Small intestine (tissue), 7 donors: ENCODE results near the gene TRAIP. TPM values are rescaled to one million over a fixed set of nuclear protein-coding genes. Genes with fewer than 3 reads are reported as not detected.

Source experiments
- DNase-seq, 2 donors: peaks; one replicate each; pipeline versions ENCODE4 v3.0.0 to v3.0.0-alpha.2; 2013
- FAIRE-seq: peaks from 2 replicates; lab custom pipeline; 2012; peaks lifted over from hg19 to GRCh38; lab: Jason Lieb, UNC
- H3K27ac ChIP-seq, 3 donors: one replicate each; pipeline ENCODE4 v1.5.1; 2013; ENCODE audit warnings: low read length in 2 of 3, mild to moderate bottlenecking in 2 of 3, control low read depth in 1 of 3, inconsistent platforms in 1 of 3, low read depth in 1 of 3, moderate library complexity in 1 of 3
- H3K27me3 ChIP-seq, 3 donors: one replicate each; pipeline ENCODE4 v1.6.1; 2013; ENCODE audit warnings: low read length in 3 of 3, inconsistent platforms in 1 of 3; ENCODE audit not compliant: control insufficient read depth in 3 of 3, insufficient read depth in 3 of 3
- H3K36me3 ChIP-seq, 3 donors: one replicate each; pipeline ENCODE4 v1.6.1; 2013; ENCODE audit warnings: low read length in 3 of 3, inconsistent platforms in 1 of 3, low read depth in 1 of 3, mild to moderate bottlenecking in 1 of 3, moderate library complexity in 1 of 3; ENCODE audit not compliant: control insufficient read depth in 3 of 3, insufficient read depth in 2 of 3
- H3K4me1 ChIP-seq, 3 donors: one replicate each; pipeline ENCODE4 v1.6.1; 2013; ENCODE audit warnings: low read length in 2 of 3, inconsistent platforms in 1 of 3, low read depth in 1 of 3, mild to moderate bottlenecking in 1 of 3, moderate library complexity in 1 of 3; ENCODE audit not compliant: control insufficient read depth in 3 of 3, insufficient read depth in 2 of 3
- H3K4me3 ChIP-seq, 3 donors: one replicate each; pipeline ENCODE4 v1.5.1; 2013; ENCODE audit warnings: low read length in 3 of 3, control low read depth in 1 of 3, inconsistent platforms in 1 of 3, low read depth in 1 of 3, mild to moderate bottlenecking in 1 of 3, moderate library complexity in 1 of 3
- H3K9me3 ChIP-seq, 2 donors: one replicate each; pipeline ENCODE4 v1.6.1; 2013; ENCODE audit warnings: low read depth in 1 of 2, low read length in 1 of 2; ENCODE audit not compliant: control insufficient read depth in 2 of 2, insufficient read depth in 1 of 2
- WGBS, 3 donors: extraction: QIAGEN DNeasy Blood & Tissue Kit; methylation state at CpG; one replicate each; pipeline ENCODE4 v1.1.7; 2013; 5-methylcytosine and 5-hydroxymethylcytosine counted together
- polyA plus RNA-seq, 4 donors: library from polyadenylated mRNA; stranded (reverse) in 3 of 4; unstranded in 1 of 4; fragments of 200-250 nt in 3 of 4; fragments of 120-200 nt in 1 of 4; gene quantifications; one replicate each; pipeline versions ENCODE4 v1.2.1 to v1.2.3, GENCODE V29; 2013
- donor health status: healthy with polysubstance abuse.
- donor health status: control.
- donor health status: control.
- donor health status: Bipolar disorder and iron deficiency.
- donor health status: healthy.

Gene TRAIP
- polyA plus RNA-seq, 4 donors = 1.4 to 8.1 (median 5.5) TPM

DNA sequence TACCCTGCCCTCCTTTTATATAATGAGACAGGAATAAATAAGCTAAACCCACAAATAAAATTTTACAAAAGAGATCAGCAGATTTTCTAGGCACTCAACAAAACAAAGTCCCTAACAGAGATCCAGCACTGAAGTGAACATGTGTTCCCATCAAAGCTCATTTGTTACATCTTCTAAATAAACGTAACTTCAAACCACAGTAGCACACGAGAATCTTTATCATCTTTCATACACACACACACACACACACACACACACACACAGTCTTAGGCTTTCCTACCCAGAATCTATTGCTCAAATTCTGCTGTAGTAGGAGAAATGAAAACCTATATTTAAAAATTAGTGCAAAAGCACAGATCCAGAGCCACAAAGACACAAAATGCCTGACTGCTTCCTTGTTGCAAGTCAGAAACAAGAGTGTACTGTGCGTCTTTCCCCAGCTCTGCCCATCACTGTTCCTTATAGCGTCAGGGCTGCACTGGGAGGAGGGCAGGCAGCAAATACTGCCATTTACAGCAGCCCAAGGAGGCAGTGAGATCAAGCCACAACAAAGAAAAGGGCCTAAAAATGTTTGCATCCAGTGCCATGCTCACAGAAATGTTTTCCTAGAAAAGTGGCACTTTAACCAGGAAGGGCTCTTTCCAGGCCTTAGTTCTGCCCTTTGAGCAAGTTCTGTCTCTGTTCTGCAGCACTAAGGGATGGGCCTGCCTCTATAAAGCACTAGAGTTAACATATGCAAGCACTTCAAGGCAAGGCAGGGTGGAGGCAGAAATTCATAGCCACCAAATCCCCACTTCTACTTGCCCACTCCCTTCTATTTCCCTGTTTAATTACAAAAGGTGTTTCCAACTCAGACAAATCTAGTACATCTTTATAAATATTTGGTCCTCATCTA is 76.0 kb downstream of the TRAIP start:
- H3K4me3 ChIP-seq = no peak overlapping the region
- peaks cover 0 to 65% (median 2%) of the 10 kb centered on the region in 3 donors for H3K36me3 ChIP-seq
- peaks cover 0 to 7% (median 6%) of the 10 kb centered on the region in 3 donors for H3K4me1 ChIP-seq
- no peak overlapping the region for H3K27ac ChIP-seq
- H3K27me3 ChIP-seq = no peaks in the 10 kb centered on the region
- H3K9me3 ChIP-seq = no peaks in the 10 kb centered on the region
- no peak for FAIRE-seq
- 53 to 60% (median 56%) methylated on average over 4 of the region's 4 CpGs for WGBS, 3 donors
- DNase-seq = no peak

DNA sequence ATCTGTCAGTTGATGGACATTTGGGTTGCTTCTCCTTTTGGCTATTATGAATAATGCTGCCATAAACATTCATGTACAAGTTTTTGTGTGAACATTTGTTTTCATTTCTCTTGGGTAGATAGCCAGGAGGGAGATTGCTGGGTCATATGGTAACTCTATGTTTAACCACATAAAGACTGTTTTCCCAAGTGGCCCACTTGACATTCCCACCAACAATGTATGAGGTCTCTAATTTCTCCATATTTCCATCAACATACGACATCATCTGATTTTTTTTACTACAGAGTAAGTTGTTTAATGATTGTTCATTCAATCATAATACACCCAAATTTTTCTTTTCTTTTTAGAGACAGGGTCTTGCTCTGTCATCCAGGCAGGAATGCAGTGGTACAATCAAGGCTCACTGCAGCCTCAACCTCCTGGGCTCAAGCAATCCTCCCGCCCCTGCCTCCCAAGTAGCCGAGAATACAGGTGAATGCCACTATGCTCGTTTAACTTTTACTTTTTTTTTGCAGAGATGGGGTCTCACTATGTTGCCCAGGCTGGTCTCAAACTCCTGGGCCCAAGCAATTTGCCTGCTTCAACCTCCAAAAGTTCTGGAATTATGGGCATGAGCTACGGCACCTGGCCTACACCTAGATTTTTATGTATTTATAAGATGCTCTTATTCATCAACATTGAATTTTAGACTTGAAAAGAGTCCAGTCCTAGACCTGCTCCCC is 76.8 kb downstream of the TRAIP start:
- DNase-seq = no peak
- Histone ChIP-seq H3K4me3 (no peak overlapping the region), H3K27ac (no peak overlapping the region), H3K4me1 (peaks cover 0 to 3% (median 0%) of the 10 kb centered on the region in 3 donors), H3K27me3 (no peaks in the 10 kb centered on the region), H3K9me3 (no peaks in the 10 kb centered on the region), H3K36me3 (peaks cover 0 to 69% (median 2%) of the 10 kb centered on the region in 3 donors)
- no peak for FAIRE-seq
- 85 to 93% (median 89%) methylated on average over 5 of the region's 5 CpGs for WGBS, 3 donors

Other genes starting within 250 kb of the TRAIP start
- gene APEH, start 182.2 kb downstream of the TRAIP start, polyA plus RNA-seq = 10 to 100 TPM; 66.2 to 87.8 (median 81.9) TPM
- gene MST1, start 167.1 kb downstream of the TRAIP start, polyA plus RNA-seq = 100 to 1,000 TPM; 157 to 488 (median 335) TPM
- 10 to 100 TPM; 31.7 to 59.9 (median 38.0) TPM for gene RNF123, start 167.0 kb downstream of the TRAIP start, polyA plus RNA-seq
- 1 to 10 TPM in 1 of 4 donors, under 1 TPM in 2, not detected in 1; 0.81 to 1.1 (median 0.84) TPM for gene AMIGO3, start 136.9 kb downstream of the TRAIP start, polyA plus RNA-seq
- 10 to 100 TPM; 18.1 to 47.1 (median 21.2) TPM for gene GMPPB, start 132.6 kb downstream of the TRAIP start, polyA plus RNA-seq
- 10 to 100 TPM; 14.8 to 27.1 (median 18.2) TPM for gene IP6K1, start 70.0 kb downstream of the TRAIP start, polyA plus RNA-seq
- gene CDHR4, start 56.7 kb downstream of the TRAIP start, polyA plus RNA-seq = under 1 TPM in 1 of 4 donors, not detected in 3; 0.15 TPM
- 1 to 10 TPM in 3 of 4 donors, under 1 TPM in 1; 0.67 to 2.9 (median 2.4) TPM for gene INKA1, start 53.3 kb downstream of the TRAIP start, polyA plus RNA-seq
- 100 to 1,000 TPM in 1 of 4 donors, 10 to 100 TPM in 3; 27.7 to 160 (median 69.3) TPM for gene UBA7, start 42.6 kb downstream of the TRAIP start, polyA plus RNA-seq
- gene CAMKV, start 13.3 kb upstream of the TRAIP start, polyA plus RNA-seq = 10 to 100 TPM in 1 of 4 donors, under 1 TPM in 2, not detected in 1; 0.15 to 32.1 (median 0.81) TPM
- gene MST1R, start 47.3 kb upstream of the TRAIP start, polyA plus RNA-seq = 100 to 1,000 TPM in 2 of 4 donors, 10 to 100 TPM in 2; 46.8 to 145 (median 84.5) TPM
- 10 to 100 TPM; 15.9 to 48.1 (median 29.9) TPM for gene MON1A, start 73.2 kb upstream of the TRAIP start, polyA plus RNA-seq
- gene RBM6, start 83.6 kb upstream of the TRAIP start, polyA plus RNA-seq = 100 to 1,000 TPM in 3 of 4 donors, 10 to 100 TPM in 1; 61.0 to 409 (median 167) TPM
- gene RBM5, start 232.4 kb upstream of the TRAIP start, polyA plus RNA-seq = 100 to 1,000 TPM in 1 of 4 donors, 10 to 100 TPM in 3; 57.1 to 216 (median 84.3) TPM